WTC11 (cell line): ENCODE data around the gene FAM135A. TPM values are rescaled to one million over a fixed set of nuclear protein-coding genes. Genes with fewer than 3 reads are reported as not detected.
A peak's percentile ranks its signal among the peaks of the same experiment; 100 is the strongest.

ENCODE experiments used
- ATAC-seq: fragments of 200-7000 bp; cut with Tn5 transposase; 2 replicates; pipeline ENCODE4 v1.10.0; 2021; ENCODE audit warnings: mild to moderate bottlenecking, moderate library complexity
- CTCF ChIA-PET: fragments of 300-600 bp; sonication (Branson Sonifier 250); formaldehyde crosslinking; loops from one replicate; lab custom pipeline; 2021; ENCODE audit warnings: antibody characterized with exemption; lab: Charles Lee
- POLR2A ChIA-PET: fragments of 350-600 bp; sonication (Branson Sonifier 250); formaldehyde crosslinking; loops from one replicate; lab custom pipeline; 2021; ENCODE audit warnings: antibody characterized with exemption; lab: Charles Lee
- DNase-seq: peaks from one replicate; pipeline ENCODE4 v3.0.0; 2021; ENCODE audit warnings: low spot score
- H3K27ac Mint-ChIP-seq: 2 replicates; pipeline ENCODE4 v1.8.0; 2021; ENCODE audit warnings: mixed read lengths
- H3K27me3 Mint-ChIP-seq: 2 replicates; pipeline ENCODE4 v1.8.0; 2021; ENCODE audit warnings: low read depth, mild to moderate bottlenecking, moderate library complexity, mixed read lengths
- H3K36me3 Mint-ChIP-seq: 2 replicates; pipeline ENCODE4 v1.8.0; 2021; ENCODE audit warnings: mixed read lengths
- H3K4me1 Mint-ChIP-seq: 2 replicates; pipeline ENCODE4 v1.8.0; 2022; ENCODE audit warnings: mixed read lengths
- H3K4me3 Mint-ChIP-seq: 2 replicates; pipeline ENCODE4 v1.8.0; 2021; ENCODE audit warnings: mild to moderate bottlenecking, moderate library complexity, mixed read lengths
- H3K9me3 Mint-ChIP-seq: 2 replicates; pipeline ENCODE4 v1.8.0; 2021; ENCODE audit warnings: mixed read lengths
- ARID4B ChIP-seq: sonication (generic); formaldehyde crosslinking; IDR thresholded peaks from 2 replicates; pipeline ENCODE4 v1.8.0; 2023; ENCODE audit warnings: missing genetic modification reagents, mild to moderate bottlenecking, borderline replicate concordance
- ATF1 ChIP-seq: sonication (generic); formaldehyde crosslinking; IDR thresholded peaks from 2 replicates; pipeline ENCODE4 v1.8.1; 2023; ENCODE audit warnings: mild to moderate bottlenecking, moderate library complexity, missing genetic modification reagents
- ATF2 ChIP-seq: sonication (generic); formaldehyde crosslinking; IDR thresholded peaks from 2 replicates; pipeline ENCODE4 v1.8.1; 2022; ENCODE audit warnings: low read depth, missing genetic modification reagents, borderline replicate concordance
- ATF6 ChIP-seq: sonication (generic); formaldehyde crosslinking; IDR thresholded peaks from 2 replicates; pipeline ENCODE4 v1.8.1; 2023; ENCODE audit warnings: mild to moderate bottlenecking, missing genetic modification reagents
- CREM ChIP-seq: sonication (generic); formaldehyde crosslinking; IDR thresholded peaks from 2 replicates; pipeline ENCODE4 v1.8.1; 2022; ENCODE audit warnings: mild to moderate bottlenecking, missing genetic modification reagents, moderate library complexity
- ELF4 ChIP-seq: sonication (generic); formaldehyde crosslinking; IDR thresholded peaks from 2 replicates; pipeline ENCODE4 v1.8.1; 2022; ENCODE audit warnings: low read depth, mild to moderate bottlenecking, moderate library complexity, missing genetic modification reagents
- ESRRA ChIP-seq: sonication (generic); formaldehyde crosslinking; IDR thresholded peaks from 2 replicates; pipeline ENCODE4 v1.8.1; 2022; ENCODE audit warnings: mild to moderate bottlenecking, missing genetic modification reagents, borderline replicate concordance
- FOXP4 ChIP-seq: sonication (generic); formaldehyde crosslinking; IDR thresholded peaks from 2 replicates; pipeline ENCODE4 v1.8.0; 2022; ENCODE audit warnings: mild to moderate bottlenecking, missing genetic modification reagents
- JUN ChIP-seq: sonication (generic); formaldehyde crosslinking; IDR thresholded peaks from 2 replicates; pipeline ENCODE4 v1.8.0; 2023; ENCODE audit warnings: mild to moderate bottlenecking, missing genetic modification reagents
- MXD4 ChIP-seq: fragments of 250-450 bp; sonication (Bioruptor Pico); IDR thresholded peaks from 2 replicates; pipeline ENCODE4 v1.8.0; 2021; ENCODE audit warnings: mild to moderate bottlenecking, moderate library complexity, borderline replicate concordance
- NFATC4 ChIP-seq: fragments of 250-450 bp; sonication (Bioruptor Pico); IDR thresholded peaks from 2 replicates; pipeline ENCODE4 v1.9.0; 2021; ENCODE audit warnings: mild to moderate bottlenecking
- NR1H2 ChIP-seq: sonication (generic); formaldehyde crosslinking; IDR thresholded peaks from 2 replicates; pipeline ENCODE4 v1.9.0; 2021; ENCODE audit warnings: mild to moderate bottlenecking, moderate library complexity, missing genetic modification reagents
- PREB ChIP-seq: sonication (generic); formaldehyde crosslinking; IDR thresholded peaks from 2 replicates; pipeline ENCODE4 v1.8.1; 2022; ENCODE audit warnings: mild to moderate bottlenecking, missing genetic modification reagents, moderate library complexity, borderline replicate concordance
- TEAD1 ChIP-seq: sonication (generic); formaldehyde crosslinking; IDR thresholded peaks from 2 replicates; pipeline ENCODE4 v1.8.0; 2022; ENCODE audit warnings: mild to moderate bottlenecking, missing genetic modification reagents
- TEAD4 ChIP-seq: sonication (generic); formaldehyde crosslinking; IDR thresholded peaks from 2 replicates; pipeline ENCODE4 v1.8.0; 2022; ENCODE audit warnings: mild to moderate bottlenecking, missing genetic modification reagents
- ZBTB21 ChIP-seq: sonication (generic); formaldehyde crosslinking; IDR thresholded peaks from 2 replicates; pipeline ENCODE4 v1.8.1; 2023; ENCODE audit warnings: mild to moderate bottlenecking, missing genetic modification reagents, borderline replicate concordance
- ZNF232 ChIP-seq: sonication (generic); formaldehyde crosslinking; IDR thresholded peaks from 2 replicates; pipeline ENCODE4 v1.8.0; 2022; ENCODE audit warnings: mild to moderate bottlenecking, missing genetic modification reagents
- ZNF317 ChIP-seq: sonication (generic); formaldehyde crosslinking; IDR thresholded peaks from 2 replicates; pipeline ENCODE4 v1.8.1; 2023; ENCODE audit warnings: low read depth, mild to moderate bottlenecking, moderate library complexity, missing genetic modification reagents, borderline replicate concordance
- ZNF532 ChIP-seq: fragments of 250-450 bp; sonication (Bioruptor Pico); IDR thresholded peaks from 2 replicates; pipeline ENCODE4 v1.9.0; 2021; ENCODE audit warnings: mild to moderate bottlenecking, borderline replicate concordance
- total RNA-seq: library from RNA; stranded (reverse); gene quantifications from 3 replicates; pipeline ENCODE4 v1.2.3, GENCODE V29; 2021

The FAM135A gene
- total RNA-seq, 1 experiment from 2014 or later: 32.9 TPM

GRCh38 chr6:70575899-70576495 lies 162.7 kb downstream of the FAM135A start:
- ATAC-seq (no peak), DNase-seq (no peak)
- H3K36me3 Mint-ChIP-seq: peaks cover 15% of the 10 kb centered on the region
- TF ChIP-seq MXD4 (CRISPR knock-in tag) (no peak), NFATC4 (CRISPR knock-in tag) (no peak), ZBTB21 (CRISPR knock-in tag) (no peak)
- H3K27me3 Mint-ChIP-seq: no peaks in the 10 kb centered on the region
- peaks cover 11% of the 10 kb centered on the region for H3K4me1 Mint-ChIP-seq
- H3K9me3 Mint-ChIP-seq: no peaks in the 10 kb centered on the region
- POLR2A ChIA-PET: interaction anchor here (0.6 to 1.6 kb wide), 2 partner anchors 9 to 103 kb away, joined by 3 to 5 read pairs; no protein-coding TSS in a partner anchor
- CTCF ChIA-PET: interaction anchor here (0.6 to 1.2 kb wide), 2 partner anchors 294 to 308 kb away, joined by 3 read pairs; no protein-coding TSS in a partner anchor
- no peak overlapping the region for H3K4me3 Mint-ChIP-seq
- peak overlapping the region; percentile 34 for H3K27ac Mint-ChIP-seq

GRCh38 chr6:70586114-70586513 lies 172.8 kb downstream of the FAM135A start:
- Mint-ChIP-seq H3K9me3 (no peaks in the 10 kb centered on the region), H3K27me3 (no peaks in the 10 kb centered on the region), H3K36me3 (peaks cover 32% of the 10 kb centered on the region), H3K27ac (no peak overlapping the region), H3K4me1 (no peaks in the 10 kb centered on the region), H3K4me3 (no peak overlapping the region)
- CTCF ChIA-PET: interaction anchor here (0.7 kb wide), 1 partner anchor 293 kb away, joined by 3 read pairs; no protein-coding TSS in a partner anchor
- DNase-seq: no peak
- no peak for ATAC-seq
- POLR2A ChIA-PET: no interaction called here
- no peak for TF ChIP-seq ARID4B (CRISPR knock-in tag)
- TF ChIP-seq ATF2 (CRISPR knock-in tag): no peak
- TF ChIP-seq ELF4 (CRISPR knock-in tag): no peak
- no peak for TF ChIP-seq FOXP4 (CRISPR knock-in tag)
- no peak for TF ChIP-seq ATF1 (CRISPR knock-in tag)
- TF ChIP-seq ESRRA (CRISPR knock-in tag): no peak
- TF ChIP-seq ZNF232 (CRISPR knock-in tag): no peak
- TF ChIP-seq NR1H2 (CRISPR knock-in tag): no peak
- no peak for TF ChIP-seq ZNF532 (CRISPR knock-in tag)
- TF ChIP-seq CREM (CRISPR knock-in tag): no peak
- TF ChIP-seq TEAD1 (CRISPR knock-in tag): no peak
- TF ChIP-seq ZNF317 (CRISPR knock-in tag): no peak
- no peak for TF ChIP-seq TEAD4 (CRISPR knock-in tag)
- TF ChIP-seq PREB (CRISPR knock-in tag): no peak
- TF ChIP-seq JUN (CRISPR knock-in tag): no peak
- TF ChIP-seq ATF6 (CRISPR knock-in tag): no peak
